NCI-H226 (cell line): ENCODE data around the gene IGFLR1.

Experiments used
- DNase-seq: peaks from one replicate; pipeline ENCODE4 v3.0.0-alpha.2; 2015

The IGFLR1 gene

DNA sequence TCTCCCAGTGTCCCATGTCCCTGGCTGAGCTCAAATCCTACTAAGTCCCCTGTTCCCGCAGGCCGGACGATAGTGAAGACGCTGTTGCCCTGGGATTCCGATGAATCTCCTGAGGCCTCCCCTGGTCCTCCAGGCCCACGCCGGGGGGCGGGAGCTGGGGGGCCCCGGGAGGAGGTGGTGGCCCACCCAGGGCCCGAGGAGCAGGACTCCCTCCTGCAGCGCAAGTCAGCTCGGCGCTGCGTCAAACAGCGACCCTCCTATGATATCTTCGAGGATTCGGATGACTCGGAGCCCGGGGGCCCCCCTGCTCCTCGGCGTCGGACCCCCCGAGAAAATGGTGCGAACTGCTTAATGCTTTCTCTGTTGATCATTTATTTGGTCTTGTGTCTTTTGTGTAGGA lies 18.6 kb downstream of the IGFLR1 start:
- no peak for DNase-seq

DNA sequence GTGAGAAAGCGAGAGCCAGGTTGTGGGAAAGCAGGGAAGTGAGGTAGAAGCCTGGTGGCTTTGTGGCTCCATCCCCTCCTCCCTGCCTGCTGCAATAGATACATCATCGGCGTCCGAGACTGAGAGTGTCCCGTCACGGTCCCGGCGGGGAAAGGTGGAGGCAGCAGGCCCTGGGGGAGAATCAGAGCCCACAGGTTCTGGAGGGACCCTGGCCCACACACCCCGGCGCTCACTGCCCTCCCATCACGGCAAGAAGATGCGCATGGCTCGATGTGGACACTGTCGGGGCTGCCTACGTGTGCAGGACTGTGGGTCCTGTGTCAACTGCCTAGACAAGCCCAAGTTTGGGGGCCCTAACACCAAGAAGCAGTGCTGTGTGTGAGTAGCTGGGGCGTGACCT lies 19.4 kb downstream of the IGFLR1 start:
- no peak for DNase-seq

DNA sequence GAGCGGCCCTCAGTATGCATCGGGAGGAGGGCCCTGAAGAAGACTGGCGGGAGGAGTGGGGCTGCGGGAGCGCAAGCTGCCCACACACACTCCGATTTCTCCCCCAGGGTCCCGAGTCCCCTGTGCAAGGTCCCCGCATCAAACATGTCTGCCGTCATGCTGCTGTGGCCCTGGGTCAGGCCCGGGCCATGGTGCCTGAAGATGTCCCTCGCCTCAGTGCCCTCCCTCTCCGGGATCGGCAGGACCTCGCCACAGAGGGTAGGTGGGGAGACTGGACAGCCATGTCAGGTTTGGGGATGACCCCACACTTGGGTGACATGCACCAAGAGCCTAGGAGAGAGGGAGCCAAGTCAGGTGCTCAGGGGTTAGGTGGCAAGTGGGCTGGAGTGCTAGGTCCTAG lies 19.8 kb downstream of the IGFLR1 start:
- no peak for DNase-seq

DNA sequence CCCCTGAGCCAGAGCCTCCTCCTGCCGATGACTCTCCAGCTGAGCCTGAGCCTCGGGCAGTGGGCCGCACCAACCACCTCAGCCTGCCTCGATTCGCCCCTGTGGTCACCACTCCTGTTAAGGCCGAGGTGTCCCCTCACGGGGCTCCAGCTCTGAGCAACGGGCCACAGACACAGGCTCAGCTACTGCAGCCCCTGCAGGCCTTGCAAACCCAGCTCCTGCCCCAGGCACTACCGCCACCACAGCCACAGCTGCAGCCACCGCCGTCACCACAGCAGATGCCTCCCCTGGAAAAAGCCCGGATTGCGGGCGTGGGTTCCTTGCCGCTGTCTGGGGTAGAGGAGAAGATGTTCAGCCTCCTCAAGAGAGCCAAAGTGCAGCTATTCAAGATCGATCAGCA lies 20.9 kb downstream of the IGFLR1 start:
- no peak for DNase-seq

DNA sequence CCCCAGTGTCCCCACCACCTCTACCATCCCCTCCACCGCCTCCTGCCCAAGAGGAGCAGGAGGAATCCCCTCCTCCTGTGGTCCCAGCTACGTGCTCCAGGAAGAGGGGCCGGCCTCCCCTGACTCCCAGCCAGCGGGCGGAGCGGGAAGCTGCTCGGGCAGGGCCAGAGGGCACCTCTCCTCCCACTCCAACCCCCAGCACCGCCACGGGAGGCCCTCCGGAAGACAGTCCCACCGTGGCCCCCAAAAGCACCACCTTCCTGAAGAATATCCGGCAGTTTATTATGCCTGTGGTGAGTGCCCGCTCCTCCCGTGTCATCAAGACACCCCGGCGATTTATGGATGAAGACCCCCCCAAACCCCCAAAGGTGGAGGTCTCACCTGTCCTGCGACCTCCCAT lies 21.6 kb downstream of the IGFLR1 start:
- no peak for DNase-seq

DNA sequence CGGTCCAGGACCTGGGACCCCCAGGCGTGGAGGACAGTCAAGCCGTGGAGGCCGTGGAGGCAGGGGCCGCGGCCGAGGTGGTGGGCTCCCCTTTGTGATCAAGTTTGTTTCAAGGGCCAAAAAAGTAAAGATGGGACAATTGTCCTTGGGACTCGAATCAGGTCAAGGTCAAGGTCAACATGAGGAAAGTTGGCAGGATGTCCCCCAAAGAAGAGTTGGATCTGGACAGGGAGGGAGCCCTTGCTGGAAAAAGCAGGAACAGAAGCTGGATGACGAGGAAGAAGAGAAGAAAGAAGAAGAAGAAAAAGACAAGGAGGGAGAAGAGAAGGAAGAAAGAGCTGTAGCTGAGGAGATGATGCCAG lies 22.1 kb downstream of the IGFLR1 start:
- DNase-seq = no peak

DNA sequence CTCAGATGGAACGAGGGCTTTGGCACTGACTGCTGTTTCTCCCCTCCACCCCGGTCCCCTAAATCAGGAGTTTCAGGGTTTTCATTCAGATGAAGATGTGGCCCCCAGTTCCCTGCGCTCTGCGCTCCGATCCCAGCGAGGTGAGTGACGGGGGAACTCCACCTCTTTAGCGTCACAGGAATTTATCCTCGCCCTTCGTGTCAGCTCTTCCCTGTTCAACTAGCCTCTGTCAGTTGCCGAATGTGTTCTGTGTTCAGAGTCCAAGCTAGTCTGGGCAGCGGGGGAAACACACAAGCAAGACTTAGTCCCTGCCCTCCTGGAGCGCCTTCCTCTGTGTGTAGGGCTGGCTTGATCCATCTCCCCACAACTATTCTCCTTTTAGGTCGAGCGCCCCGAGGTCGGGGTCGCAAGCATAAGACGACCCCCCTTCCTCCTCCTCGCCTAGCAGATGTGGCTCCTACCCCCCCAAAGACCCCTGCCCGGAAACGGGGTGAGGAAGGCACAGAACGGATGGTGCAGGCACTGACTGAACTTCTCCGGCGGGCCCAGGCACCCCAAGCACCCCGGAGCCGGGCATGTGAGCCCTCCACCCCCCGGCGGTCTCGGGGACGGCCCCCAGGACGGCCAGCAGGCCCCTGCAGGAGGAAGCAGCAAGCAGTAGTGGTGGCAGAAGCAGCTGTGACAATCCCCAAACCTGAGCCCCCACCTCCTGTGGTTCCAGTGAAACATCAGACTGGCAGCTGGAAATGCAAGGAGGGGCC lies 22.7 kb downstream of the IGFLR1 start:
- DNase-seq = no peak

DNA sequence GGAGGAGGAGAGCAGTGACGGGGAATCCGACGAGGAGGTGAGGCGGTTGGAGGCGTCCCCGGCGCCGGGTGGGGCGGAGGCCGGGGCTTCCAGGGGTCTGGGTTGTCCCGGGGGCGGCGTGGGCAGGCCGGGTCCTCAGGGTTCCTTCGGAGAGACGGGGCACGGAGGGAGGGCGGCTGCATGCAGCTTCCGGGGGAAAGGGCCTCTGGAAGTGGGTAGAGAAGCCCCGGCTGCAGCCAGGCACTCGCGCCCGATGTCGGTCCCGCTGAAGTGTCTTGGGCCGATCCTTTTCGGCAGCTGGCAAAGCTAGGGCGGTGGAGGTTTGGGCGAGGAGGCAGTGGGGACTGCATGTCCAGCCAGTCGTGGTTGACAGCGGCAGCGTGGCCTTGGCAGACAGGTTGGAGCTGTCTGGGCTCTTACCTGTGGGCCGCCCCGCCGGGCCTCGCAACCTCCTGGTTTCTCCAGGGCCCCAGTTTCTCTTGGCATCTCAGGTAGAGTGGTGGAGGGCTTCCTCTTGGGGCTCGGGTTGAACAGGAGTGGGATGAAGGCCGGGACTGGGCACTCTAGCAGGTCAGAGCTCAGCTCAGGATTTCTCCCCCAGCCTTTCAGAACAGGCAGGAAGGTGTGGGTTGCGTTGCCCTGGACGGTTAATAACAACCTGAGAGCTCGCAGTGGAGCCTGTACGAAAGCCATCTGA lies 23.8 kb downstream of the IGFLR1 start:
- no peak for DNase-seq

DNA sequence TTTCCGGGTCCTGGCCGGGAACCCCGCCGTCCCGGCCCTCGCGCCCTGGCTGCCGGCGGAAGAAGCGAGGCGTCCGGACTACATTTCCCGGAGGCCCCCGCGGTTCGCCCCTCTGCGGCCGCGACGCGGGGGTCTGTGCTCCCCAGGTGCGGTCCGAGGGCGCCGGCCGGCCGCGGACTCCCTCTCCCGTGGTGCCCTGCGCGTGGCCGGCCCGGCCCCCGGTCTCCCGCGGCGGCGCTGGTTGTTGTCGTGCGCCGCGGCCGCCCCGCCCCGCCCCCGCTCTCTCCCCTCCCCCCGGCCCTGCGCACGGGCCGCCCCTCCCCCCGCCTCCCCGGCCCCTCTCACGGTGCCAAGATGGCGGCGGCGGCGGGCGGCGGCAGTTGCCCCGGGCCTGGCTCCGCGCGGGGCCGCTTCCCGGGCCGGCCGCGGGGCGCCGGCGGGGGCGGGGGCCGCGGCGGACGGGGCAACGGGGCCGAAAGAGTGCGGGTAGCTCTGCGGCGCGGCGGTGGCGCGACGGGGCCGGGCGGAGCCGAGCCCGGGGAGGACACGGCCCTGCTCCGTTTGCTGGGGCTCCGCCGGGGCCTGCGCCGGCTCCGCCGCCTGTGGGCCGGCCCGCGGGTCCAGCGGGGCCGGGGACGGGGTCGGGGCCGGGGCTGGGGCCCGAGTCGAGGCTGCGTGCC lies 24.4 kb downstream of the IGFLR1 start, which contains the start of gene KMT2B:
Gene KMT2B (plus strand): TSS at position 339 of the 680 bp plus-strand sequence. CDS start 16 bp downstream, at position 355.
- DNase-seq = peak; percentile 93

DNA sequence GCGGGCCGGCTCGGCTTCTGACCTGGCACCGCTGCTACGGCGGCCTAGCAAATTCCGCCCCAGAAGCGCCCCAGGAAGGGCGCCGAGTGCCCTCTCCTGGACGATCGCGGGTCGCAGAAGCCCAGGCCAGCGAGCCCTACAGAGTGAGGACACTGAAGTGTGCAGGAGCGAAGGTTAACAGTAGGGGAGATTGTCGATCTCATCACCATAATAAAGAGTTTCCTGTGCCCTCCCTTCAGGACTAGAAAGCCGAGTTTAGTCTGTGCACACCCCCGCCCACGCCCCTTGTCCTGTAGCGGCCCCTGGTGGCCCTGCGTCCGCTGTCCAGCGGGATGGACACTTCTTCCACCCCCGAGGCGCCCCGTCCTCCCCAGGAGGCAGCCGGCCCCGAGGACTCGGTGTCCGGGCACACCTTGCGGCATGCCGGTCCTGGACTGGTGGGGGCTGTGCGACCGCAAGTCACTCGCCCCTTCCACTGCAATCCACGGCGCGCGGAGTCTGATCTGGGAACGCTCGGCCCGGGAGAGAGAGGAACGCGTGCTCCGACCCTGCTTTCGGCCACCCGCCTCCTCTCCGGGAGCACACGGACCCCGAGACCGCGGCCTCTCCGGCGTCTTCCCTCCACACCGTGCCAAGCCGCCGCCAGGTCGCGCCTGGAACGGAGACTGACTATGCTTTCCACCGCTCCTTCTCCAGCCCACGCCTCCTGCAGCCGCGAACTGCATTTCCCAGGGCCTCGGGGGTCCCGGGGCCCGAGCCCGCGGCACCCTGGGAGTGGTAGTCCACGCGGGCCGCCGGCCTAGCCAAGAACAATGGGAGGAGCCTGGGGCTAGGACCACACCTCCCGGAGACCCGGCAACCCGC lies 25.2 kb downstream of the IGFLR1 start:
- DNase-seq = peak; percentile 79

DNA sequence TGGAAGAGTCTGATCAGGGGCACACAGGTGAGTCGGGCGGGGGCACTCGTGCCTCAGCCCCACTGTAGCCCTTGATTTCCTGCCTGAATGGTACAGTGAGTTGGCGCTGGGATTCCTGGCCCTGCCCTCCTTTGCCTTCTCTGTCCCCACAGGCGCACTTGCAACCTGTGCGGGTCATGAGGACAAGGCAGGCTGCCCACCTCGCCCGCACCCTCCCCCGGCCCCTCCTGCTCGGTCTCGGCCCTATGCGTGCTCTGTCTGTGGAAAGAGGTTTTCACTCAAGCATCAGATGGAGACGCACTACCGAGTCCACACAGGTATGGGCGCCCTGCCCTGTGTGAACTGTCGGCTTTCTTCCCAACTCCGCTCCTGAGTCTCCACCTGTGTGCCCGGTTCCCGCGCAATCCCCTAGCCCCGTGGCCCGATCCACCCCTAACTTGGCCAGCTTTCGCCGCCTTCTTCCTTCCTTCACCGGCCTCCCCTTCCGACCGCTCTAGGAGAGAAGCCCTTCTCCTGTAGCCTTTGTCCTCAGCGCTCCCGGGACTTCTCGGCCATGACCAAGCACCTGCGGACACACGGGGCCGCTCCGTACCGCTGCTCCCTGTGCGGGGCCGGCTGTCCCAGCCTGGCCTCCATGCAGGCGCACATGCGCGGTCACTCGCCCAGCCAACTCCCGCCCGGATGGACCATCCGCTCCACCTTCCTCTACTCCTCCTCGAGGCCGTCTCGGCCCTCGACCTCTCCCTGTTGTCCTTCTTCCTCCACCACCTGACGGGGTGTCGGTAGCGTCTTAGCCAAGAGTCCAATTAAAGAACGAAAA lies 26.1 kb downstream of the IGFLR1 start:
- peak; percentile 36 for DNase-seq

DNA sequence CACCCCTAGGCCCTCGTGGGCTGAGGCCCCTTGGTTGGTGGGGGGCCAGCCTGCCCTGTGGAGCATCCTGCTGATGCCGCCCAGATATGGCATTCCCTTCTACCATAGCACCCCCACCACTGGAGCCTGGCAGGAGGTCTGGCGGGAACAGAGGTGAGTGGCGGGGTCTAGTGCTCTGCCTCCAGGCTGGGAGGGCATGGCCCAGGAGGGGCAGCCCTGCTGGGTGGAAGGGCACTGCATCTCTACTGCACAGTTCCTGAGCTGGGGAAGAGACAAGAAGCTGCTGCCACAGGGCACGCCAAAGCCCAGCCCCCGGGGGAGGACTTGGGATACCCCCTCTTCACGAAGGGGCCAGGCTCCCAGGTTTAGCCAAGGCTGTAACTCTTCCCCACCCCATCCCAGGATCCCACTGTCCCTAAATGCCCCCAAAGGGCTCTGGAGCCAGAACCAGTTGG lies 26.9 kb downstream of the IGFLR1 start:
- no peak for DNase-seq

DNA sequence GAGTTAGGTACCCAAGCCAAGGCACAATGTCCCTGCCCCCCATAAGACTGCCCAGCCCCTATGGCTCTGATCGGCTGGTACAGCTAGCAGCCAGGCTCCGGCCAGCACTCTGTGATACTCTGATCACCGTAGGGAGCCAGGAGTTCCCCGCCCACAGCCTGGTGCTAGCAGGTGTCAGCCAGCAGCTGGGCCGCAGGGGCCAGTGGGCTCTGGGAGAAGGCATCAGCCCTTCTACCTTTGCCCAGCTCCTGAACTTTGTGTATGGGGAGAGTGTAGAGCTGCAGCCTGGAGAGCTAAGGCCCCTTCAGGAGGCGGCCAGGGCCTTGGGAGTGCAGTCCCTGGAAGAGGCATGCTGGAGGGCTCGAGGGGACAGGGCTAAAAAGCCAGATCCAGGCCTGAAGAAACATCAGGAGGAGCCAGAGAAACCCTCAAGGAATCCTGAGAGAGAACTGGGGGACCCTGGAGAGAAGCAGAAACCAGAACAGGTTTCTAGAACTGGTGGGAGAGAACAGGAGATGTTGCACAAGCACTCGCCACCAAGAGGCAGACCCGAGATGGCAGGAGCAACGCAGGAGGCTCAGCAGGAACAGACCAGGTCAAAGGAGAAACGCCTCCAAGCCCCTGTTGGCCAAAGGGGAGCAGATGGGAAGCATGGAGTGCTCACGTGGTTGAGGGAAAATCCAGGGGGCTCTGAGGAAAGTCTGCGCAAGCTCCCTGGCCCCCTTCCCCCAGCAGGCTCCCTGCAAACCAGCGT lies 27.5 kb downstream of the IGFLR1 start:
- DNase-seq = no peak

DNA sequence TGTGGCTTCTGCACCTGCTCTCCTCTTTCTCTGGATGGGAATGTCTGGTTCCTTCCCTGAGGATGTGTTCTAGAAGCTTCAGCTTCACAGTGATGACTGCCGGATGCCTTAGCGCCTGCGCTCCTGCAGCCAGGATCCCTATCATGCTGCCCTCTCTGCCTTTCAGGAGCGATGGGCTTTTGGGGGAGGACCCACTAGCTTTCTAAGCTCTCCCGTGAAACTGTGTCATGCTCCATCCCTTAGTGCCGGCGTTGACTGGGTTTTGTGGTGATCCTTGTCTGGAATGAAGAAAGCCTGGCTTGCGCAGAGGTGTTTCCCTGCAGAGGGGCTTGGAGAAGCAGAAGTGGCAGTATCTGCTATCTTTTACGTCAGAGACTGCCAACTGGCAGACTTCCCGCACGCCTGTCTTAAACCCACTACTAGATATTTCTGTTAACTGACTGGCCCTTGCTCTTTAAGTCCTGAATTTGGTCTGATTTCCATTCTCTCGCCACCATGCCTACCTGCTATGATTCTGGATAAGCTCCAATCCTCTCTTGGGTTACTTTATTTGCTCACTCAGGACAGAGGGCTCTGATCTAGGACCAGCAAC lies 28.3 kb downstream of the IGFLR1 start:
- DNase-seq = no peak

DNA sequence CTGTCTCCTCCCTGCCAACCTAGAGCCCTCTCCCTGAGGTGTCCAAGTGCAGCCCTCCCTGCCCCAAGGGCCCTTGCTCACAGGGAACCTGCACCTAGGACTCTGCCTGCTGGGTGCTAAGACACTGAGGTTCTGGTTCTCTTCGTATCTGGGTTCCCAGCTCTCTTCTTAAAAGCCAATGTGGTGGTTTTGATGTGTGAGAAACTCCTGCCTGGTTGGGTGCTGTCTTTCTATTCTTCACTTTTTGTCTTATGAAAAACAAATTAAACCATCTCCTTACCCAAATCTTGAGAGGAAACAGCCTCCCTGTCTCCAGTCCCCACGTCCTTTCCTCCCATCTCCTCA lies 28.8 kb downstream of the IGFLR1 start:
- no peak for DNase-seq

DNA sequence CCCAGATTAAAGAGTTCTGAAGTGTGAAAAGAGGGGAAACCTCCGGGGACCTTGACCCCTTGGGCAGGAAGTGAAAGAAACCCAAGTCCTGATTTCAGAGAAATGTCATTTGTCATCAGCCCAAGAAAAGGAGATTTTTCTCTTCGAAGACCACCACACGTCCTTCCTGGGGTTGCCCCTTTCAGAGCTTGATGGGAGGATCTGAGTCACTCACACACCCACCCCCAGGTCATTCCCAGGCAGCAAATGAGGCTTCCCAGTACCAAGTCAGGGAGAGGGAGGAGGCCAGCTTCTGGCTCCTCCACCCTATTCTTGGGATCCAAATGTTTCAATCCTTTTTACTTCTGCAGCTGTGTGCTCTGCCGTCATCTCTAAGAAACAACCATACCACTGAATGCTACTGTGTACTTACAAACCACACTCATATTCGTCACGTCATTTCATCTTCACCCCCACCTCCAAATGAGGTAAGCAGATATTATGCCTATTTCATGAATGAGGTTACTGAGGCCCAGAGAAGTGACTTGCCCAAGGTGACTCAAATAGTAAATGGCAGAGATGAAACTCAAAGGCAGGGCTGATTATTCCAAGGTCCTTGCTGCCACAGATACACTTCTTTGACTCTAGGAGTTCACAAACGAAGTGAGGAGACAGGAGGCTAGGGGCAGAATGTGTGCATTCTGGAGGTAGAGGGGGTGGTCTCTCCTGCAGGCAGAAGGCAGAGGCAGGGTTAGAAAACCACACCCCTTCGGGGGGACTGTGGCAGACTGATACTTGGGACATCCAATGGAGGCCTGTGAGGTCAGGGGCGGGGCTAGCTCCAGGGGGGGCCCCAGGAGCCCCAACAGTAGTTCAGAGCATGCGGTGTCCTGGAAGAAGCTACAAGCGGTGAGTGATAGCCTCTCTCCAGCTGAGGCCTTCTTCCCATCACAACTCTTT lies 29.4 kb downstream of the IGFLR1 start:
- DNase-seq = no peak

DNA sequence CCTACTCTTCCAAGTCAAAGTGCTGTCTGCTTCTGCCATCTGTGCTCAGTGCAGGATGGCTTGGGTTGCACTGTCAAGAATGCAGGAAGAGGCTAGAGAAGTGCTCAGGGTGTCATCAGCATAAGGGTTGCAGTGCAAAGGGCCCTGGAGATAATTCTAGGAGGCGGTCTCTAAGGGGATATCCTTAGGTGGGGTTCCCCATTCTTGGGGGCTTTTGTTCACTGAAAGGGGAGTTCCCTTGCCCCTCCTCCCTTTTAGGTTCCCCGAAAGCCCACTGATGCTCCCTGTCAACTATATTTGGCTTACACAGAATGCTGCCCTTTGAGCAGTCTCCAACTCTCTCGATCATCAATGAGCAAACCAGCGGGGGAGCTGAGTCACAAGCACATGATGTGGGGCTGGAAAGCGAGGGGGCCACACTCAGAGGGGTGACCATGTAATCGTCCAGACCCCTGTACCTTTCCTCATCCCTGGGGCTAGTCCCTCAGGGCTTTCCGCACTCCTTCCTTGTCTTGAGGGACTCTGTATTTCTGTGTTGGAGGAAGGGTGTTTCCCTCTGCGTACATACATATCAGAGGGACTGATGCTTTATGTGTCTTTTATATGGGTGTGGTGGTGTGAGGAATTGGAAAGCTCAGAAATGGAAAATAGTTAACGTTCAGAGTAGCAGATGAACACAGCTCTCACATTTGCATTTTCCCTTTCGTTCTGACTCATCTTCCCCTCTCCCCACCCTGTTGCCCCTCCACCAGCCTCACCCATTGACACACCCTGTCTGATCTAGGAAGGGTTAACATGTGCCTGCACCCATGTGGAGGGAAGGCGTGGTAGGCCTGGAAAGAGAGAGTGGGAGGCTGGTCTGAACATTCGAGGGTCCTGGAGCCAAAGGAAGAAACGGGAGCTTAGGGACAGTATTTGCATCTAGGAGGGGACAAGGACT lies 31.2 kb downstream of the IGFLR1 start:
- DNase-seq = no peak

DNA sequence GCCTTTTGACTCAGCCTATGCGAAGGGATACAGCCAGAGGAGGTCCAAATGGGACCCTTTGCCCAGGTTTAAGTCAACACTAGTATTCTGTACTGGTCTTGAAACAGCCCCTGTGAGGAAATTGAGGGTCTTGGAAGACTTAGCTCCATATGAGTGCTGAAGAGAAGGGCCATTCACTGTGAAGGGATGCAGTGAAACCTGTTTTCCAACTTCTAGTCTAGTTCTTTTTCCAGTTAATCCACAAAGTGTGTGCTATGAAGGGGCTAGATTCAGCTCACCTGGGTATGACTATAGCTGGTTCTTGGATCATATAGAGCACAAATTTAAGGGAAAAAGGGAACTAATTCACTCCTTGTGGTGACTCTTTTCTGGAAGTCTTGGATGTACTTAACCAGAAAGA lies 33.9 kb downstream of the IGFLR1 start:
- no peak for DNase-seq

DNA sequence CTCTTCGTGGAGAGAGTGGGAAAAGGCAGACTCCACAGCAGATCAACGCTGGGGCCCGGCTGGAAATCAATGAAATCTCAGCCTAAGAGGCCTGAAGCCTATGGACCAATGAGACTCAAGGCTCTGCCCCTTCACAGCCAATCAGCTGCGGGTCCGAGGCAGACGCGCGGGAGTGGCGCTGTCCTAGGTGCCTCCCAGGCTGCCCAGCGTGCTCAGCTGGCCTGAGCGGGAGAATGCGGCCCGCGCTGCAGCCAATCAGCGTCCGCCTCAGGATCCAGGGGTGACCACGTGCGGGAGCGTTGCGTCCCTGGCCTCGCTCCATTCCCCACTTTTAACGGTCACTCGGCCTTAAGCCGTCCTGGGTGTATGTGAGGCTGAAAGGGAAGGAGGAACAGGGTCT lies 38.0 kb downstream of the IGFLR1 start, which contains the start of gene ZBTB32:
Gene ZBTB32 (plus strand): TSS at position 341 of the 400 bp plus-strand sequence. CDS start 10,069 bp downstream, outside the sequence.
- no peak for DNase-seq
